ENCODE data around the gene DPF1. TPM values are rescaled to one million over a fixed set of nuclear protein-coding genes. Genes with fewer than 3 reads are reported as not detected.

The DPF1 gene
- total RNA-seq, 1 donor from 2014 or later: 1.5 TPM

DNA sequence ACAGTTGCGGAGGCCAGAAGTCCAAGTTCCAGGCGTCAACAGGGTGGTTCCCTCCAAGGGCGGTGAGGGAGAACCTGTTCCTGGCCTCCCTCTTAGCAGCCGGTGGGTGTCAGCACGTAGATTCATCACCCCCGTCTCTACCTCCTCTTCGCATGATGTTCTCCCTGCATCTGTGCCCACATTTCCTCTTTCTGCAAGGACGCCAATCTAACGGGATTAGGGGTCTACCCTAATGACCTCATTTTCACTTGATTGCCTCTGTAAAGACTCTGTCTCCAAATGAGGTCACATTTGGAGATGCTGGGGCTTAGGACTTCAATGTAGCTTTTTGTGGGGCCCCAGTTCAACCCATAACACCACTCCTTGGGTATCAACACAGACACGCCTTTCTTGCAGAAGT lies 38.5 kb downstream of the DPF1 start:
- TF ChIP-seq, protein P1, sequence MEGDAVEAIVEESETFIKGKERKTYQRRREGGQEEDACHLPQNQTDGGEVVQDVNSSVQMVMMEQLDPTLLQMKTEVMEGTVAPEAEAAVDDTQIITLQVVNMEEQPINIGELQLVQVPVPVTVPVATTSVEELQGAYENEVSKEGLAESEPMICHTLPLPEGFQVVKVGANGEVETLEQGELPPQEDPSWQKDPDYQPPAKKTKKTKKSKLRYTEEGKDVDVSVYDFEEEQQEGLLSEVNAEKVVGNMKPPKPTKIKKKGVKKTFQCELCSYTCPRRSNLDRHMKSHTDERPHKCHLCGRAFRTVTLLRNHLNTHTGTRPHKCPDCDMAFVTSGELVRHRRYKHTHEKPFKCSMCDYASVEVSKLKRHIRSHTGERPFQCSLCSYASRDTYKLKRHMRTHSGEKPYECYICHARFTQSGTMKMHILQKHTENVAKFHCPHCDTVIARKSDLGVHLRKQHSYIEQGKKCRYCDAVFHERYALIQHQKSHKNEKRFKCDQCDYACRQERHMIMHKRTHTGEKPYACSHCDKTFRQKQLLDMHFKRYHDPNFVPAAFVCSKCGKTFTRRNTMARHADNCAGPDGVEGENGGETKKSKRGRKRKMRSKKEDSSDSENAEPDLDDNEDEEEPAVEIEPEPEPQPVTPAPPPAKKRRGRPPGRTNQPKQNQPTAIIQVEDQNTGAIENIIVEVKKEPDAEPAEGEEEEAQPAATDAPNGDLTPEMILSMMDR (IDR thresholded peaks at IDR 0.05; ENCODE audit: insufficient read depth, low read length, poor library complexity, severe bottlenecking): no peak
- no peaks in the 10 kb centered on the region for H3K27me3 ChIP-seq (ENCODE audit: control insufficient read depth, insufficient read depth, low read length)
- H3K36me3 ChIP-seq (ENCODE audit: control insufficient read depth, insufficient read depth, low read length): no peaks in the 10 kb centered on the region
- no peak for DNase-seq (ENCODE audit: low read depth)
- no peak overlapping the region for H3K4me3 ChIP-seq (ENCODE audit: low read depth, low read length)

DNA sequence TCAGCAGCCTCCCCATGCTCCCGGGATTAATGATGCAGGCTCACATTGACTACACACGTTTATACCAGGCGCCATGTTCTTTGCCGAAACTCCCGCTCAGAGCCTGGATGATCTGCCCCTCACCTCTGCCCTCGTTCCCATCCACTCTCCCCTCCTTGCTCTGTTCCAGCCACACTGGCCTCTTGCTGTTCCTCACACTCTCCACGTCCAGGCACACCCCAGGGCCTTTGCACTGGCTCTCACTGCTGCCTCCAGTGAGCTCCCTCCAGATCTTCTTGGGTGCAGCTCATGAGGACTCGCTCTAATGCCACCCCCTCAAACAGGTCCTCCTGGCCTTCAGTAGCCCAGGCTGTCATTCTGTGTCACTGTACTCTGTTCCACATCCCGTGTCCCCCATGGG lies 39.2 kb downstream of the DPF1 start:
- TF ChIP-seq, protein P1 (IDR thresholded peaks at IDR 0.05; ENCODE audit: insufficient read depth, low read length, poor library complexity, severe bottlenecking): no peak
- H3K27me3 ChIP-seq (ENCODE audit: control insufficient read depth, insufficient read depth, low read length): no peaks in the 10 kb centered on the region
- DNase-seq (ENCODE audit: low read depth): no peak
- H3K4me3 ChIP-seq (ENCODE audit: low read depth, low read length): no peak overlapping the region
- H3K36me3 ChIP-seq (ENCODE audit: control insufficient read depth, insufficient read depth, low read length): no peaks in the 10 kb centered on the region

DNA sequence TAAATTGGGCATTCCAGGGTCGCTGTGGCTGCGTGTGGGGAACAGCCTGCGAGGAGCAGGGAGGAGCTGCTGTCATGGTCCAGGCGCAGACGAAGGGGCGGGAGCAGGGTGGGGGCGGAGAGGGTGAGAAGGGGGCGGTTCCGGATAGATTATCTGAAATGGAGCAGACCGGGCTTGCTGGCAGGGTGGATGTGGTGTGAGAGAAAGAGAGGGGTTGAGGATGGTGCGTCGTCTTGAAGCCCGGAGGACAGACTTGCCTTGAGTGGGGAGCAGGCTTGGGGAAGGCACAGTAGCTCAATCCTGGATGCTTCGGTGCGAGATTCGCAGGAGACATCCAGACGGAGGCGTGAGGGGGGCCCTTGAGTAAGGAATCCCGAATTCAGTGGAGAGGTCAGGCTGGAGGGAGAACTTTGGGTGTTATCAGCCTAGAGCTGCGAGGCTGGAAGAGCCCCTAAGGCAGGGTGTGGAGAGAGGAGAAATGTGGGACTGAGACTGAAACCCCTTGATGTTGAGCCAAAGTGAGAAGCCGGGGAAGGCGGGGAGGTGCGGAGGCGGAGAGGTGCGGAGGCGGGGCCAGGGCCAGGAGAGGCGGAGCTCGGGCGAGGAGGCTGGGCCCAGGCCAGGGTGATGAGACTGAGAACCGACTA lies 40.6 kb downstream of the DPF1 start:
- no peak for DNase-seq (ENCODE audit: low read depth)
- Histone ChIP-seq H3K4me3 (ENCODE audit: low read depth, low read length) (no peak overlapping the region), H3K36me3 (ENCODE audit: control insufficient read depth, insufficient read depth, low read length) (no peaks in the 10 kb centered on the region), H3K27me3 (ENCODE audit: control insufficient read depth, insufficient read depth, low read length) (no peaks in the 10 kb centered on the region)
- TF ChIP-seq, protein P1 (IDR thresholded peaks at IDR 0.05; ENCODE audit: insufficient read depth, low read length, poor library complexity, severe bottlenecking): no peak

DNA sequence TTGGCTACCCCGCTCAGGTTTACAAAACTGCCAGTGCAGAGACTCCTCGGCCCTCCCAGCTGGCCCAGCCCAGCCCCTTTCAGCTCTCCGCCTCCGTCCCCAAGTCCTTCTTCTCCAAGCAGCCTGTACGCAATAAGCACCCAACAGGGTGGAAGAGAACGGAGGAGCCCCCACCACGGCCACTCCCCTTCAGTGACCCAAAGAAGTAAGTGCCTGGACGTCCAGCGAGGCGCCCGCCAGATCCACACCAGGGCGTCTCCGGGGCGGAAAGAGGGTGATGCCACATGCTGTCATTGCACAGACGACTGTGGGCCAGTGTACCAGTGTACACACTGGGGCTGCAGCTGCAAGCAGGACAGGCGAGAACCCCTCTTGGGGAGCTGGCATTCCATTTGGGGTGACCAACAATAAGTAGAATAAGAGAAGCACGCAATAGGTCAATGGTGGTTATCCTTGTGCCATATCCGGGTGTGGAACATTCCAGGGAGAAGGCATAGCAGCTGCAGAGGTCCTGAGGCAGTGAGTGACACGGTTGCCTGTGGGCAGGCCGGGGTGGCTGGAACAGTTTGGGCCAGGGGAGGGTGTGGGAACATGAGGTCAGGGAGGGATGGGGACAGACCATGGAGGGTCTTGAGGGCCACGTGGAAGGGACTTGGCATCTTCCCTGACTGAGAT lies 41.3 kb downstream of the DPF1 start:
- DNase-seq (ENCODE audit: low read depth): no peak
- Histone ChIP-seq H3K27me3 (ENCODE audit: control insufficient read depth, insufficient read depth, low read length) (no peaks in the 10 kb centered on the region), H3K36me3 (ENCODE audit: control insufficient read depth, insufficient read depth, low read length) (no peaks in the 10 kb centered on the region), H3K4me3 (ENCODE audit: low read depth, low read length) (no peak overlapping the region)
- TF ChIP-seq, protein P1 (IDR thresholded peaks at IDR 0.05; ENCODE audit: insufficient read depth, low read length, poor library complexity, severe bottlenecking): no peak

DNA sequence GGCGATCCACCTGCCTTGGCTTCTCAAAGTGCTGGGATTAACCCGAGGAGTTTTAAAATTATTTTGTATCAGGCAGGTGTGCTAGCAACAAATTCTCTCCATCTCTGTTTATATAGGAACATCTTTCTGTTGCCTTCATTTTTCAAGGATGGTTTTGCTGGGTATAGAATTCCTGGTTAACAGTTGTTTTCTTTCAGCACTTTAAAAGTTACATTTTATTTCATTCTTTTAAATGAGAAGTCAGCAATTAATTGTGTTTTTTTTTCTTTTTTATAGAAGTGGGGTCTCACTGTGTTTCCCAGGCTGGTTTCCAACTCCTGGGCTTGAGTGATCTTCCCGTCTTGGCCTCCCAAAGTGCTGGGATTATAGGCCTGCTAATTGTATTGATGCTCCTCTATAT lies 44.0 kb downstream of the DPF1 start:
- no peak overlapping the region for H3K4me3 ChIP-seq (ENCODE audit: low read depth, low read length)
- TF ChIP-seq, protein P1 (IDR thresholded peaks at IDR 0.05; ENCODE audit: insufficient read depth, low read length, poor library complexity, severe bottlenecking): no peak

More for the DNA sequence above, 44.0 kb downstream of the DPF1 start:
- H3K27me3 ChIP-seq (ENCODE audit: control insufficient read depth, insufficient read depth, low read length): no peaks in the 10 kb centered on the region
- H3K36me3 ChIP-seq (ENCODE audit: control insufficient read depth, insufficient read depth, low read length): no peaks in the 10 kb centered on the region
- no peak for DNase-seq (ENCODE audit: low read depth)
